Spinal cord (tissue), 10 donors: Measurements from ENCODE around the gene SLC11A1. TPM values are rescaled to one million over a fixed set of nuclear protein-coding genes. Genes with fewer than 3 reads are reported as not detected.
A peak's percentile ranks its signal among the peaks of the same experiment; 100 is the strongest.

Source experiments
- DNase-seq, 6 donors: peaks; one replicate each; pipeline versions ENCODE4 v3.0.0 to v3.0.0-alpha.2; 2013 to 2015; ENCODE audit warnings: low spot score in 6 of 6, low read depth in 4 of 6
- H3K27ac ChIP-seq: one replicate; pipeline ENCODE4 v1.5.1; 2013; ENCODE audit warnings: low read depth, low read length, control low read depth
- H3K27me3 ChIP-seq: one replicate; pipeline ENCODE4 v1.6.1; 2013; ENCODE audit warnings: low read length; ENCODE audit not compliant: control insufficient read depth, insufficient read depth
- H3K36me3 ChIP-seq: one replicate; pipeline ENCODE4 v1.6.1; 2013; ENCODE audit warnings: low read length; ENCODE audit not compliant: control insufficient read depth, insufficient read depth
- H3K4me1 ChIP-seq: one replicate; pipeline ENCODE4 v1.6.1; 2013; ENCODE audit warnings: low read length; ENCODE audit not compliant: control insufficient read depth, insufficient read depth
- H3K4me3 ChIP-seq: one replicate; pipeline ENCODE4 v1.5.1; 2013; ENCODE audit warnings: low read depth, low read length, control low read depth
- H3K9me3 ChIP-seq: one replicate; pipeline ENCODE4 v1.6.1; 2013; ENCODE audit warnings: low read length; ENCODE audit not compliant: control insufficient read depth, insufficient read depth
- WGBS: methylation state at CpG from one replicate; pipeline ENCODE4 v1.1.5; 2013; ENCODE audit warnings: missing lambda C conversion rate; ENCODE audit not compliant: insufficient coverage; 5-methylcytosine and 5-hydroxymethylcytosine counted together
- long read RNA-seq, 4 donors: transcript quantifications; one replicate each; lab custom pipeline, GENCODE V29; 2026
- polyA plus RNA-seq, 2 donors: library from polyadenylated mRNA; unstranded; fragments of 120-200 nt; gene quantifications; one replicate each; pipeline ENCODE4 v1.2.1, GENCODE V29; 2013; ENCODE audit not compliant: insufficient read length in 2 of 2
- total RNA-seq, 2 donors: library from RNA; depleted of rRNA in 1 of 2; stranded (reverse); fragments of 120-200 nt in 1 of 2; fragments of >200 nt in 1 of 2; gene quantifications; one replicate each; pipeline versions ENCODE4 v1.2.3 to v1.2.4, GENCODE V29; 2013 to 2014
- donor health status: healthy.

SLC11A1 gene, protein sequence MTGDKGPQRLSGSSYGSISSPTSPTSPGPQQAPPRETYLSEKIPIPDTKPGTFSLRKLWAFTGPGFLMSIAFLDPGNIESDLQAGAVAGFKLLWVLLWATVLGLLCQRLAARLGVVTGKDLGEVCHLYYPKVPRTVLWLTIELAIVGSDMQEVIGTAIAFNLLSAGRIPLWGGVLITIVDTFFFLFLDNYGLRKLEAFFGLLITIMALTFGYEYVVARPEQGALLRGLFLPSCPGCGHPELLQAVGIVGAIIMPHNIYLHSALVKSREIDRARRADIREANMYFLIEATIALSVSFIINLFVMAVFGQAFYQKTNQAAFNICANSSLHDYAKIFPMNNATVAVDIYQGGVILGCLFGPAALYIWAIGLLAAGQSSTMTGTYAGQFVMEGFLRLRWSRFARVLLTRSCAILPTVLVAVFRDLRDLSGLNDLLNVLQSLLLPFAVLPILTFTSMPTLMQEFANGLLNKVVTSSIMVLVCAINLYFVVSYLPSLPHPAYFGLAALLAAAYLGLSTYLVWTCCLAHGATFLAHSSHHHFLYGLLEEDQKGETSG
- total RNA-seq (1 to 10 TPM; 1.9 to 5.0 TPM), polyA plus RNA-seq (1 to 10 TPM; 1.5 to 4.0 TPM)
- long read RNA-seq, donor 1, partial matches to known transcripts: 0 of 1 reads
- long read RNA-seq, donor 1, other reads (novel, unspliced or antisense): 0 of 1 reads
- long read RNA-seq, donor 2: 0 reads
- long read RNA-seq, donor 3: 0 reads
- long read RNA-seq, donor 4: 0 reads

GRCh38 chr2:218381916-218382366 is at the start of gene SLC11A1:
Gene SLC11A1 (plus strand): TSS chr2:218382273. CDS start chr2:218382369, 96 bp downstream.
- Histone ChIP-seq H3K9me3 (no peaks in the 10 kb centered on the region), H3K27me3 (peaks cover under 1% of the 10 kb centered on the region), H3K4me3 (no peak within 1 kb of the TSS), H3K4me1 (peaks cover 4% of the 10 kb centered on the region), H3K27ac (no peak within 1 kb of the TSS), H3K36me3 (no peaks in the 10 kb centered on the region)
- no peak for DNase-seq
- 60% methylated on average over 13 of the region's 13 CpGs for WGBS

DNA sequence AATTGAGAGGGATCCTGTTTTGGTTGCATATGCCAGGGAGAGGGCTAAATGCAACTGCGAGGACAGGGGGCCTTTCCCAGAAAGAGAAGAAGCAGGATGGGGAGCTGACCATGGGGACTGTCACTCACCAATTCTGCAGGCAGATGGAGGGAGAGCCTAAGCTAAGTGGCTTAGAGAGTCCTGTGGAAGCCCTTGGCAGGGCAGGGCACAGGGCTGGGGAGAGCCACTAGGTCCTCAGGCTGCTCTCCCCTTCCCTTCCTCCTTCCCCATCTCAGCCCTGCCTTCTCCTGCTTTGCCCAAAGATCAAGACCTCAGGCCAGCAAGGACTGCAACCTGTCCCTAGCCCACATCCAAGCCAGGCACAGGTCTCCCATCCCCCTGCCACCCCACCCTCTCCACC is 49.8 kb upstream of the SLC11A1 start:
- H3K27ac ChIP-seq: no peak overlapping the region
- 100% methylated on average over 1 of the region's 1 CpG for WGBS
- H3K36me3 ChIP-seq: no peaks in the 10 kb centered on the region

GRCh38 chr2:218332920-218333645 is 49.0 kb upstream of the SLC11A1 start:
- no peaks in the 10 kb centered on the region for H3K27me3 ChIP-seq
- H3K4me1 ChIP-seq: peaks cover 12% of the 10 kb centered on the region
- H3K36me3 ChIP-seq: no peaks in the 10 kb centered on the region
- H3K27ac ChIP-seq: peak overlapping the region; percentile 25
- WGBS: 76% methylated on average over 15 of the region's 16 CpGs
- H3K9me3 ChIP-seq: no peaks in the 10 kb centered on the region
- no peak for DNase-seq
- no peak overlapping the region for H3K4me3 ChIP-seq

More for the DNA sequence above, 49.8 kb upstream of the SLC11A1 start:
- Histone ChIP-seq H3K4me3 (no peak overlapping the region), H3K27me3 (no peaks in the 10 kb centered on the region), H3K4me1 (peaks cover 12% of the 10 kb centered on the region), H3K9me3 (no peaks in the 10 kb centered on the region)
- no peak for DNase-seq

DNA sequence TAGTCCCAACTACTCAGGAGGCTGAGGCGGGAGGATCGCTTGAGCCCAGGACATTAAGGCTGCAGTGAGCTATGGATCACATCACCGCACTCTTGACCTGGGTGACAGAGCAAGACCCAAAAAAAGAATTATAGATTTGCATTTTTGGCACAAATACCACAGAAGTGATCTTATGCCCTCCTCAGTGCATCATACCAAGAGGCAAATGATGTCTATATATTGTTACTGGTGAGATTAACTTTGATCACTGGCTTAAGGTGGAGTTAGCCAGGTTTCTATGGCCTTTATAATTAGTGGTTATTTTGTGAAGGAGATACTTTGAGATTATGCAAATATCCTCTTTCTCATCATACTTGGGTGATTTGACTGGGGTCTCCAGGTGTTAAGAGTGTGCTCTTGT is 47.5 kb upstream of the SLC11A1 start:
- H3K9me3 ChIP-seq: no peaks in the 10 kb centered on the region
- H3K4me1 ChIP-seq: peaks cover 9% of the 10 kb centered on the region
- no peak for DNase-seq
- H3K4me3 ChIP-seq: no peak overlapping the region
- no CpG with 5 or more reads among the region's 3 CpGs for WGBS
- H3K36me3 ChIP-seq: no peaks in the 10 kb centered on the region
- no peak overlapping the region for H3K27ac ChIP-seq
- H3K27me3 ChIP-seq: no peaks in the 10 kb centered on the region

DNA sequence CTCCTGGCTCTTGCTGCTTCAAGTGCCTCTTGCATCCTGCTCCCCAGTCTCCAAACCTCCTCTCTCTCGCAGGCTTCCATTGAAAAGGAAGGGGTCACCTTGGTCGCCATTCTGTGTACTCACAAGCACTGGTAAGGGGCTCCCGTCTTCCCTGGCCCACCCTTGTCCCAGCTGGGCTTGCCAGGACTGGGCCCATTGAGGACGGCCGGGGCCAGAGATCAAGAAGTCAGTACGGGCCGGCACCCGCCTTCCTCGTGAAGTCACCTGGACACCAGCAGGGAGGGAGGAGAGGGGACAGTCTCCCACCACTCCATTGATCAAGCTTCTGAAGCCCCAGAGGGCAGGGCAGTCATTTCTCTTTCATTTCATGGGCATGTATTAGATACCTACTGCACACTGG is 41.4 kb upstream of the SLC11A1 start:
- DNase-seq: no peak
- 92% methylated on average over 9 of the region's 9 CpGs for WGBS
- H3K4me1 ChIP-seq: no peaks in the 10 kb centered on the region
- no peaks in the 10 kb centered on the region for H3K27me3 ChIP-seq
- H3K27ac ChIP-seq: no peak overlapping the region
- no peaks in the 10 kb centered on the region for H3K9me3 ChIP-seq
- no peak overlapping the region for H3K4me3 ChIP-seq
- H3K36me3 ChIP-seq: peaks cover 39% of the 10 kb centered on the region

GRCh38 chr2:218341381-218341780 is 40.7 kb upstream of the SLC11A1 start:
- Histone ChIP-seq H3K27me3 (no peaks in the 10 kb centered on the region), H3K9me3 (no peaks in the 10 kb centered on the region), H3K4me1 (no peaks in the 10 kb centered on the region), H3K4me3 (no peak overlapping the region), H3K27ac (no peak overlapping the region), H3K36me3 (peaks cover 44% of the 10 kb centered on the region)
- no peak for DNase-seq
- 96% methylated on average over 7 of the region's 8 CpGs for WGBS

- H3K4me1 ChIP-seq: no peaks in the 10 kb centered on the region
- WGBS: 90% methylated on average over 4 of the region's 5 CpGs
- H3K36me3 ChIP-seq: peaks cover 44% of the 10 kb centered on the region
- H3K4me3 ChIP-seq: no peak overlapping the region
- DNase-seq: no peak
- no peaks in the 10 kb centered on the region for H3K27me3 ChIP-seq
- no peaks in the 10 kb centered on the region for H3K9me3 ChIP-seq
- no peak overlapping the region for H3K27ac ChIP-seq
These were observed 39.2 kb upstream of the SLC11A1 start for GRCh38 chr2:218342837-218343236.

DNA sequence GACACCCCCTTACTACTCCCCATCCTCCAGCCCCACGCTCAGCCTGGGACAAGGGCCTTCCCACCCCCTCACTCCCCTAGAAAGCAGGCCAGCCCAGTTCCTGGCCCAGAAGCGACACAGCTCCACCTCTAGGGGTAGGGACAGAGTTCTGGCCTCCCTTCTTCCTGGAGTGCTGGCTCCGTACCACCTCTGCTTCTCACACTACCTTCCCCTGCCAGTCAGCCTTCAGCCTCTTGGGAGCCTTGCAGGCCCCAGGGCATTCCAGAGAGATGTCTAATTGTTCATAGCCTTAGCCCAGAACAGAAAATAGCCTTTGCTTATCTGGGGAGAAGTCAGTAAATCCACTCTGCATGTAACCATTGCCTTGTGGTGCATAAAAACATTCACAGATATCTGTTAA is 38.5 kb upstream of the SLC11A1 start:
- no peak for DNase-seq

DNA sequence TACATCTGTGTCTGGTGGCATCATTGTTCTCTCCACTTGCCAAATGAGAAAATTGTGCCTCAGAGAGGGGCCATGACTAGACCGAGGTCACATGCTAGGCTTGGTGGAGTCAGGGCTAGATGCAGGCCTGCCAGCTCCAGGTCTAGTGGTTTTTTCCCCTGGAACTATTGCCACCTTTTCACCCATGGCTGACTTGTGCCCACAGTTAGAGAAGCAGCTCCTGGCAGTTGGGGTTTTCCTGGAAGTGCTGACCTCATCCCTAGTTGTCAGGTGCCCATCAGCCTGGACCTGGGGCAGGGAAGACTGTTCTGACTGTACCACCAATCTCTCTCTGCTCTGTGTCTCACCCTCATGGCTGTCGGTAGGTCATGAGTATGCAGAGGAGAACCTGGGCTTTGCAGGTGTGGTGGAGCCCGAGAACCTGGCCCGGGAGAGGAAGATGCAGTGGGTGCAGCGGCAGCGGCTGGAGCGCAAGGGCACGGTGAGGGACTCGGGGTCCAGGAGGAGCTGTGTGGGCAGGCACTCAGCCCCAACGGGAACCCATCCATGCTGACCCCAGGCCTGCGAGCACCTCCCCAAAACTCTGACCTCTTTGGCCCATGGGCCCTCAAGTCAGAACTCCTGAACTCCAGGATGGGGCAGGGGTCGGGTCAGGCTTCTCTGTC is 37.9 kb upstream of the SLC11A1 start:
- no peak for DNase-seq
- no peak overlapping the region for H3K4me3 ChIP-seq
- 91% methylated on average over 12 of the region's 12 CpGs for WGBS
- H3K27me3 ChIP-seq: no peaks in the 10 kb centered on the region
- H3K9me3 ChIP-seq: no peaks in the 10 kb centered on the region
- no peak overlapping the region for H3K27ac ChIP-seq
- no peaks in the 10 kb centered on the region for H3K4me1 ChIP-seq
- H3K36me3 ChIP-seq: peaks cover 44% of the 10 kb centered on the region

More for the DNA sequence above, 38.5 kb upstream of the SLC11A1 start:
- Histone ChIP-seq H3K4me3 (no peak overlapping the region), H3K27ac (no peak overlapping the region), H3K9me3 (no peaks in the 10 kb centered on the region), H3K4me1 (no peaks in the 10 kb centered on the region), H3K36me3 (peaks cover 44% of the 10 kb centered on the region), H3K27me3 (no peaks in the 10 kb centered on the region)
- WGBS: 85% methylated on average over 3 of the region's 3 CpGs
